ENCODE data around the gene DPYD. TPM values are rescaled to one million over a fixed set of nuclear protein-coding genes. Genes with fewer than 3 reads are reported as not detected.

Gene DPYD
- total RNA-seq, 1 donor from 2014 or later: 8.8 TPM

DNA sequence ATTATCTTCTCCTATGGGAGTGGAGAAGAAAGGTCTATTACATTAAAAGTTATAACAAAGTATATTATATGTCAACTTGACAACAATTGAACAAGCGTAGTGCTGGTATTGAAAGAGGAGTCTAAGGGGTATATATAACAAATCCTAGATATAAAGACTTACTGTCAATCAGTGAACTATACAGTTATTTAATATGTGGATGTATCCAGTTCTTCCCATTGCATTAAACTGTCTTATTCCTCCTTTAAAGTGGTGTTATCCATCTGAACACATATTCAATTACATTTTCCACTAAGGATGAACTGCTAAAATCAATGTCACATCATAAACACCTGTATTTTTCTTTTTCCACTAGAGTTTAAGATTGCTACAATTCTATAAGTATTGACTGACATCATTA is 438.8 kb downstream of the DPYD start:
- H3K4me3 ChIP-seq (ENCODE audit: insufficient read depth, low read depth, low read length): no peak overlapping the region
- no peaks in the 10 kb centered on the region for H3K36me3 Mint-ChIP-seq (ENCODE audit: low read depth, unreplicated experiment)
- no peak for TF ChIP-seq EZH2 (IDR thresholded peaks at IDR 0.05; ENCODE audit: insufficient read depth, low read length)
- TF ChIP-seq, protein P1, sequence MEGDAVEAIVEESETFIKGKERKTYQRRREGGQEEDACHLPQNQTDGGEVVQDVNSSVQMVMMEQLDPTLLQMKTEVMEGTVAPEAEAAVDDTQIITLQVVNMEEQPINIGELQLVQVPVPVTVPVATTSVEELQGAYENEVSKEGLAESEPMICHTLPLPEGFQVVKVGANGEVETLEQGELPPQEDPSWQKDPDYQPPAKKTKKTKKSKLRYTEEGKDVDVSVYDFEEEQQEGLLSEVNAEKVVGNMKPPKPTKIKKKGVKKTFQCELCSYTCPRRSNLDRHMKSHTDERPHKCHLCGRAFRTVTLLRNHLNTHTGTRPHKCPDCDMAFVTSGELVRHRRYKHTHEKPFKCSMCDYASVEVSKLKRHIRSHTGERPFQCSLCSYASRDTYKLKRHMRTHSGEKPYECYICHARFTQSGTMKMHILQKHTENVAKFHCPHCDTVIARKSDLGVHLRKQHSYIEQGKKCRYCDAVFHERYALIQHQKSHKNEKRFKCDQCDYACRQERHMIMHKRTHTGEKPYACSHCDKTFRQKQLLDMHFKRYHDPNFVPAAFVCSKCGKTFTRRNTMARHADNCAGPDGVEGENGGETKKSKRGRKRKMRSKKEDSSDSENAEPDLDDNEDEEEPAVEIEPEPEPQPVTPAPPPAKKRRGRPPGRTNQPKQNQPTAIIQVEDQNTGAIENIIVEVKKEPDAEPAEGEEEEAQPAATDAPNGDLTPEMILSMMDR (IDR thresholded peaks at IDR 0.05; ENCODE audit: insufficient read depth, low read depth, low read length): no peak

DNA sequence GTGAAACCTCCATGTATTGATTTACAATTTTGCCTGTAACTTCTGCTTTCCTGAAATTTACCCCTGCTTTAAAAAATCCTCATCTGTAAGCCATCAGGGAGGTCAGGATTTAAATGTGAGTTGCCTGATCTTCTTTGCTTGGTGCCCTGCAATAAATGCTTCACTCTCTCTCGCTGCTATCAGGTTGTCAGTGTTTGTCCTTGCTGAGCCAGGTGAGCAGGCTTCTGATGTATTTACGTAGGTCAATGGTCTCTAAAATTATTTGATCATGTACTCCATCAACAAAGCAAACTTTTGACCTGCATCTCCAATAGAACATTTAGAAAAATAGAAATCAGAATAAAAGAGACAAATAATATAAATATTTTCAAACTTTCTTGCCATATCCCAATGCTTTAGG is 453.4 kb downstream of the DPYD start:
- no peak overlapping the region for H2AFZ ChIP-seq (ENCODE audit: low read depth, low read length)
- H3K9me3 ChIP-seq (ENCODE audit: insufficient read depth, low read depth, low read length): no peaks in the 10 kb centered on the region
- H3K36me3 ChIP-seq (ENCODE audit: insufficient read depth, low read length): no peaks in the 10 kb centered on the region
- H3K9ac ChIP-seq (ENCODE audit: low read length): no peak overlapping the region
- H3K27me3 Mint-ChIP-seq (ENCODE audit: low read depth, unreplicated experiment): no peaks in the 10 kb centered on the region
- TF ChIP-seq, protein P1 (IDR thresholded peaks at IDR 0.05; ENCODE audit: insufficient read depth, low read depth, low read length): no peak
- TF ChIP-seq EZH2 (IDR thresholded peaks at IDR 0.05; ENCODE audit: insufficient read depth, low read length): no peak
- peaks cover 6% of the 10 kb centered on the region for H3K9me3 Mint-ChIP-seq (ENCODE audit: unreplicated experiment)
- H3K27ac Mint-ChIP-seq (ENCODE audit: unreplicated experiment): no peak overlapping the region
- no peak overlapping the region for H3K27ac ChIP-seq (ENCODE audit: low read depth, low read length)
- DNase-seq (ENCODE audit: low read depth) (no peak), FAIRE-seq (no peak)
- H3K4me3 Mint-ChIP-seq (ENCODE audit: unreplicated experiment): no peak overlapping the region
- H3K36me3 Mint-ChIP-seq (ENCODE audit: low read depth, unreplicated experiment): peaks cover 6% of the 10 kb centered on the region
- no peaks in the 10 kb centered on the region for H3K4me1 Mint-ChIP-seq (ENCODE audit: low read depth, unreplicated experiment)
- no peaks in the 10 kb centered on the region for H3K27me3 ChIP-seq (ENCODE audit: insufficient read depth, low read length)
- no peaks in the 10 kb centered on the region for H3K4me1 ChIP-seq (ENCODE audit: insufficient read depth, low read length)
- no peaks in the 10 kb centered on the region for H3K79me2 ChIP-seq (ENCODE audit: insufficient read depth, low read length)
- no peaks in the 10 kb centered on the region for H4K20me1 ChIP-seq (ENCODE audit: insufficient read depth, low read length)
- no peak overlapping the region for H3K4me2 ChIP-seq (ENCODE audit: low read length)
- H3K4me3 ChIP-seq (ENCODE audit: insufficient read depth, low read depth, low read length): no peak overlapping the region

More for the DNA sequence above, 438.8 kb downstream of the DPYD start:
- no peak overlapping the region for H3K27ac Mint-ChIP-seq (ENCODE audit: unreplicated experiment)
- no peaks in the 10 kb centered on the region for H3K79me2 ChIP-seq (ENCODE audit: insufficient read depth, low read length)
- no peaks in the 10 kb centered on the region for H3K4me1 Mint-ChIP-seq (ENCODE audit: low read depth, unreplicated experiment)
- no peak overlapping the region for H3K4me3 Mint-ChIP-seq (ENCODE audit: unreplicated experiment)
- H3K9me3 Mint-ChIP-seq (ENCODE audit: unreplicated experiment): peaks cover 3% of the 10 kb centered on the region
- H3K27me3 Mint-ChIP-seq (ENCODE audit: low read depth, unreplicated experiment): no peaks in the 10 kb centered on the region
- no peak overlapping the region for H3K4me2 ChIP-seq (ENCODE audit: low read length)
- no peak overlapping the region for H3K27ac ChIP-seq (ENCODE audit: low read depth, low read length)
- DNase-seq (ENCODE audit: low read depth) (no peak), FAIRE-seq (no peak)
- H3K9ac ChIP-seq (ENCODE audit: low read length): no peak overlapping the region
- no peak overlapping the region for H2AFZ ChIP-seq (ENCODE audit: low read depth, low read length)
- no peaks in the 10 kb centered on the region for H4K20me1 ChIP-seq (ENCODE audit: insufficient read depth, low read length)
- H3K4me1 ChIP-seq (ENCODE audit: insufficient read depth, low read length): no peaks in the 10 kb centered on the region
- no peaks in the 10 kb centered on the region for H3K36me3 ChIP-seq (ENCODE audit: insufficient read depth, low read length)
- no peaks in the 10 kb centered on the region for H3K27me3 ChIP-seq (ENCODE audit: insufficient read depth, low read length)
- H3K9me3 ChIP-seq (ENCODE audit: insufficient read depth, low read depth, low read length): no peaks in the 10 kb centered on the region

DNA sequence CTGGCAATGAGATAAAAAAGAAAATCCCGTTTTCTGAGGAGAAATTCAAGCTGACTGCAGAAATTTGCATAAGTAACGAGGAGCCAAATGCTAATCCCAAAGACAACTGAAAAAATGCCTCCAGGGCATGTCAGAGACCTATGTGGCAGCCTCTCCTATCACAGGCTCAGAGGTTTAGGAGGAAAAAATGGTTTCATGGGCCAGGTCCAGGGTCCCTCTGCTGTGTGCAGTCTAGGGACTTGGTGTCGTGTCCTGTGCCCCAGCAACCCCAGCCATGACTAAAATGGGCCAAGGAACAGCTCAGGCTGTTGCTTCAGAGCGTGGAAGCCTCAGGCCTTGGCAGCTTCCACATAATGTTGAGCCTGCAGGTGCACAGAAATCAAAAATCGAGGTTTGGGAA is 456.5 kb downstream of the DPYD start:
- Mint-ChIP-seq H3K4me3 (ENCODE audit: unreplicated experiment) (no peak overlapping the region), H3K27me3 (ENCODE audit: low read depth, unreplicated experiment) (no peaks in the 10 kb centered on the region), H3K27ac (ENCODE audit: unreplicated experiment) (no peak overlapping the region), H3K4me1 (ENCODE audit: low read depth, unreplicated experiment) (no peaks in the 10 kb centered on the region), H3K9me3 (ENCODE audit: unreplicated experiment) (peaks cover 6% of the 10 kb centered on the region), H3K36me3 (ENCODE audit: low read depth, unreplicated experiment) (peaks cover 6% of the 10 kb centered on the region)
- DNase-seq (ENCODE audit: low read depth): no peak
- no peak for FAIRE-seq
- Histone ChIP-seq H3K4me1 (ENCODE audit: insufficient read depth, low read length) (no peaks in the 10 kb centered on the region), H3K27ac (ENCODE audit: low read depth, low read length) (no peak overlapping the region), H3K79me2 (ENCODE audit: insufficient read depth, low read length) (no peaks in the 10 kb centered on the region), H4K20me1 (ENCODE audit: insufficient read depth, low read length) (no peaks in the 10 kb centered on the region), H3K9ac (ENCODE audit: low read length) (no peak overlapping the region), H2AFZ (ENCODE audit: low read depth, low read length) (no peak overlapping the region), H3K27me3 (ENCODE audit: insufficient read depth, low read length) (no peaks in the 10 kb centered on the region), H3K36me3 (ENCODE audit: insufficient read depth, low read length) (no peaks in the 10 kb centered on the region), H3K9me3 (ENCODE audit: insufficient read depth, low read depth, low read length) (no peaks in the 10 kb centered on the region), H3K4me3 (ENCODE audit: insufficient read depth, low read depth, low read length) (no peak overlapping the region), H3K4me2 (ENCODE audit: low read length) (no peak overlapping the region)
- TF ChIP-seq, protein P1 (IDR thresholded peaks at IDR 0.05; ENCODE audit: insufficient read depth, low read depth, low read length): no peak
- no peak for TF ChIP-seq EZH2 (IDR thresholded peaks at IDR 0.05; ENCODE audit: insufficient read depth, low read length)

All from astrocyte (in vitro differentiated cells and primary cell).